Stimulated activated CD8-positive, alpha-beta memory T cell treated with anti-CD3 and anti-CD28 coated beads, Interleukin-15, amount 100 ng/mL, for 4 hours (primary cell): ENCODE data around the gene TNFRSF19.
"Not testable (repeated sequence)": the region's sequence is repeated elsewhere in the genome, so short reads cannot be mapped to it uniquely, and the experiment has no call there.

Experiments
- DNase-seq, 2 donors: peaks; one replicate each; pipeline ENCODE4 v3.0.0-alpha.2; 2020; ENCODE audit warnings: low read depth in 2 of 2

Gene TNFRSF19, protein sequence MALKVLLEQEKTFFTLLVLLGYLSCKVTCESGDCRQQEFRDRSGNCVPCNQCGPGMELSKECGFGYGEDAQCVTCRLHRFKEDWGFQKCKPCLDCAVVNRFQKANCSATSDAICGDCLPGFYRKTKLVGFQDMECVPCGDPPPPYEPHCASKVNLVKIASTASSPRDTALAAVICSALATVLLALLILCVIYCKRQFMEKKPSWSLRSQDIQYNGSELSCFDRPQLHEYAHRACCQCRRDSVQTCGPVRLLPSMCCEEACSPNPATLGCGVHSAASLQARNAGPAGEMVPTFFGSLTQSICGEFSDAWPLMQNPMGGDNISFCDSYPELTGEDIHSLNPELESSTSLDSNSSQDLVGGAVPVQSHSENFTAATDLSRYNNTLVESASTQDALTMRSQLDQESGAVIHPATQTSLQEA

DNA sequence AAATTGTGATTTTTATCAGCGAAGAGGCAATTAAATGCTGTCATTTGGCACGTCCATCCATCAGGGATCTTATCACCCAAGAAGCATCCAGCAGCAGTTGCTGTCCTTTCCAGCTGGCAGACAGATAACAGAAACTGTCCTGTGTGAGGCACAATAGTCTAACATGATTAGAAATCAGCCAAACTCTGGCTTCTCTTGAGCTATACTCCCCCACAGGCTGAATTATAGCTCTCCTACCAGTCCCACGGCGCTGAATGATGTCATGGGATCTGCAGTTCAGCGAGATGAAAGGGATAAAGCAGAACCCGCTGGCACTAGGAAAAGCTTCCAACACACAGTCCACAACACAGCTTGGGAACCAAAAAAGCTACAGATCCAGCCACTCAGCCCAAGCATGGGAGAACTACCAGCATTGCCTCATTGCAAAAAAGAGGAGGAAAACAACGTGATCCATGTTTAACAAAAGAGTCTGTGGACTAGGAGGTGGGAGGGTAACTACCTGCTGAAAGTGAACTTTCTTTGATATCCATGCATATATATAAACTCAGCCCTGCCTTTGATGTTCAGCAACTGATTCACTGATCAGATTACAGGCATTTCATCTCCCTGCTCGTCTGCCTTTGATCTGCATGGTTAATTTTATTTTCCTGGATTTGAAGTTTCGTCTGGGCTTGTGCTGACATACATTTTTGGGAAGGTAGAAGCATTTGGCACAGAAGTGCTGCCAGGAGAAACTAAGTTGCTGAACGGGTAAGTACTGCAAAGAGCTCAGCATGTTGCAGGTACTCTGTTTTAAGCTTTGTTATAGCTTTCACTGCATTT lies at the start of gene TNFRSF19:
Gene TNFRSF19, plus strand, starts transcription at position 314 of the 822 bp plus-strand sequence. CDS start 19,772 bp downstream, outside the sequence.
- DNase-seq = no peak

DNA sequence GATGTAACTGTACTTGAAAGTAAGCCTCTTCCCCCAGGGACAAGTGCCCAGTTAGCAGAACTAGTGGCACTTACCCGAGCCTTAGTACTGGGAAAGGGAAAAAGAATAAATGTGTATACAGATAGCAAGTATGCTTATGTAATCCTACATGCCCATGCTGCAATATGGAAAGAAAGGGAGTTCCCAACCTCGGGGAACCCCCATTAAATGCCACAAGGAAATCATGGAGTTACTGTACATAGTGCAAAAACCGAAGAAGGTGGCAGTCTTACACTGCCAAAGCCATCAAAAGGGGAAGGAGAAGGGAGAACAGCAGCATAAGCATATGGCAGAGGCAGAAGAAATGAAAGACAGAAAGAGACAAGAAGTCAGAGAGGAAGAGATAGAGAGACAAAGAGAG lies 40.3 kb upstream of the TNFRSF19 start:
- DNase-seq = not testable (repeated sequence)

DNA sequence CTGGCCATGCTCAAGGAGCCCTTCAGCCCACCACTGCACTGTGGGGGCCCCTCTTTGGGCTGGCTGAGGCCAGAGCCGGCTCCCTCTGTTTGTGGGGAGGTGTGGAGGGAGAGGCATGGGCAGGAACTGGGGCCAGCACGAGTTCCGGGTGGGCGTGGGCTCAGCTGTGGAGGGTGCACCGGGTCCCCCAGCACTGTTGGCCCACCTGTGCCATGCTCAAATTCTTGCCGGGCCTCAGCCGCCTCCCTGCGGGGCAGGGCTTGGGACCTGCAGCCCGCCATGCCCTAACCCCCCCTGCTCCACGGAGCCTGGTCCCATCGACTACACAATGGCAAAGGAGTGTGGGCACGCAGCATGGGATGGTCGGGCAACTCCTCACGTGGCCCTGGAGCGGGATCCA lies 38.8 kb upstream of the TNFRSF19 start:
- DNase-seq = no peak

DNA sequence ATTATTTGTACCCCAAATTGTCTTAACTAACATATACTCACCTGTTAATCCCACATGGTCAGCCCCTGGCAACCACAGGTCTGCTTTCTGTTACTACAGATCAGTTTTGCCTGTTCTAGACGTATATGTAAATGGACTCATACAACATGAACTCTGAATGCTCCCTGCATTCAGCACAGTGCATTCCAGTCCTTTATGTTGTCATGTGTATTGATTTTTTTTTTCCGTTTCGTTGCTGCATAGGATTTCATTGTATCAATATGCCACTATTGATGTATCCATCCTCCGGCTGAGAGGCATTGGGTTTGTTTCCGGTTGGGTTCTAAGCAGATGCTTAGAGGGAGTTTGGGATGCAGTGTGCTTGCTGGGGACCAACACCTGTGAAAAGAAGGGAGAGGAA lies 36.1 kb upstream of the TNFRSF19 start:
- no peak for DNase-seq

DNA sequence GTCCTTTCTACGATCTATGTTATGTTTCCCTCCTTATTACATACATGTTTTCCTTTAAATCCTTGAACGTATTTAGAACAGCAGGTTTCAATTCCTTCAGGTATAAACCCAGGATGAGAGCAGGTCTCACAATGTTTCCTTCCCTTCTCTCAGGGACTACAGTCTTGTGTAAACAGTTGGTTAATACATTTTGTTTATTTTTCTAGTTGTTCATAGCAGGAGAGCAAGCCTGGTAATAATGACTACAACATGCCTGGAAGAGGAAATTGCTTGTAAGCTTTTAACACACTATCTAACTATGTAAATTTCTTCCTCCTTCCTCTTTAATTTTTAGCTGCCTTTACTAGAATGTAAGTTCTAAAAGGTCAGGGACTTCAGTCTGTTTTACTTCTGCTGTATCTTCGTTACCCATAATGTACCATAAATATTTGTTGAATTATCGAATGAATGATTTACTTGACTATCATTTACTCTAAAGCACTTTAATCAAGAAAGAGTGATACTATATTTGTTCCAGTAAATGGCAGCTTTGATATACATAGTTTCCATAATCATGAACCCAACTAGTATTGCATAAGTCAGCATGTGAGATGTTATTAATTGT lies 28.9 kb upstream of the TNFRSF19 start:
- DNase-seq = no peak

DNA sequence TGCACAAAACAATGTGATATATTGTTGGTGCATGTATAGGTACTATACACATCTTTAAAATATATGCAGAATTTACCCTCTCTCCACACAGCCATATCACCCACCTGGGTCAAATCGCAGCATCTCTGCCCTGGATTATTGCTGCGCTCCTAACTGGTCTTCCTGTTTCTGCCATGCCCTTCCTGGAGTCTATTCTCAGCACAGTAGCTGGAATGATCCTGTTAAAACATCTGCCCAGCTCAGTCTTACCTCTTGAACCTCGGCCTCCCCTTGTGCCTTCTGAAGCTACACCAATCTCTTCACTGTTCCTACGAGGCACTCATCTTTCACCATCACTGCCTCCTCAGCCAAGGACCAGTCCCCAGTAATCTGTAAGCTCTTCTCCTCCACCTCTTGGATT lies 25.5 kb upstream of the TNFRSF19 start:
- DNase-seq = no peak

DNA sequence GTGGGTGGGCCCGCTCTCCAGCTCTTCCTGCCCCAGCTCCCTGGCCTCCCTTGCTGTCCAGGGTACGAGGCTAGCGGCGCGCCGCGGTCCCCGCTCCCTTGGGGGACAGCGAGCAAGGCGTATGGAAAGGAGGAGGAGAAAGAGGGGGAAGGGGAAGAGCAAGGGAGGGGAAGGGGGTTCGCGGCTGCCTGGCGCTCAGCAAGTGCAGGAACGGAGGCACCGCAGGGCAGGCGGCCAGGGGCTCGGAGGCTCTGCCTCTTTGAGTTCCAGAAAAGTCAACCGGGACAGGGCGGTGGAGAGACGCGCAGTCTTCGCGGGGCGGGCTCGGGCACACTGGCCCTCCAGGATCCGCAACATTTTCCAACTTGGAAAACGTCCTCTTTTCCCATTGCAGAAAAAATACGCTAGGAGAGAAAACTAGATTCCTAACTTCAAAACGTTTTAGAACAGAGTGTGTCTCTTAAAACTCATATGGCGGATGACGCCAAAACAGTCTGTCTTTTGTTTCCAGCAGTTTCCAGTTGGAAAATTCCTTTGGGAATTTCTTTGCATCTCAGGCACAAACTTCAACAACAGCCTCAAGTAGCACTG lies 23.1 kb upstream of the TNFRSF19 start:
- DNase-seq = no peak

DNA sequence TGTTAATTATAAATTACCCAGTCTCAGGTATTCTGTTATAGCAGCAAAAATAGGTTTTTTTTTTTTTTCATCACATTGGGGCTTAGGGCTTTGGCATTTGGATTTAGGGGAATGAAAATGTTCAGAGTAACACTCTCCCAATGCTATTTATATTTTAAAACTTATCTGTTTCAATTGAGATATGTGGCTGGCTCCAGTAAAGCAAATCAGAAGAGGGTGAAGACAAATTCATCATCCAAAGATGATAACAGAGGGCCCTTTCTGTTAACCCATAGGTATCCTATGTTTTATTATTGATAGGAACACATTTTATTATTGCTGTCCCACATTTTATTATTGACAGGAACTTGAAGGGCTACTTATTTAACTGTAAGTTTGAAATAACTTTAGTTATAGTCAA lies 20.5 kb upstream of the TNFRSF19 start:
- DNase-seq = no peak

DNA sequence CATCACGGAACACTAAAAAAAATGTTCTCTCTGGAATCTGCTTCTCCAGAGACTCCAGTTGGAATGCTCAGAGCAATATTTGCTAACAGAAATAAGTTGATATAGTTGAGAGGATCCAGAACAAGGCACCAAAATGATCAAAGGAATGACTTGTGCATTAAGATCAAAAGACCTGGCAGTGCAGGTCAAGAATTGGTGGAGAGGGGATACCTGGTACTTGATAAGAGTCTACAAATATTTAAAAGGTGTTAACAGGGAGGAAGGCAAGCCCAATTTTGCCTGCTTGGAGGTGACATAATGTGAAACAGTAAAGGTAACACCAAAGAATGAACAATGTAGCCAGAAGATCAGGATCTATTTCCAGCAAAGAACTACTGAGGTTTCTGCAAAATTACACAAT lies 20.0 kb upstream of the TNFRSF19 start:
- no peak for DNase-seq

DNA sequence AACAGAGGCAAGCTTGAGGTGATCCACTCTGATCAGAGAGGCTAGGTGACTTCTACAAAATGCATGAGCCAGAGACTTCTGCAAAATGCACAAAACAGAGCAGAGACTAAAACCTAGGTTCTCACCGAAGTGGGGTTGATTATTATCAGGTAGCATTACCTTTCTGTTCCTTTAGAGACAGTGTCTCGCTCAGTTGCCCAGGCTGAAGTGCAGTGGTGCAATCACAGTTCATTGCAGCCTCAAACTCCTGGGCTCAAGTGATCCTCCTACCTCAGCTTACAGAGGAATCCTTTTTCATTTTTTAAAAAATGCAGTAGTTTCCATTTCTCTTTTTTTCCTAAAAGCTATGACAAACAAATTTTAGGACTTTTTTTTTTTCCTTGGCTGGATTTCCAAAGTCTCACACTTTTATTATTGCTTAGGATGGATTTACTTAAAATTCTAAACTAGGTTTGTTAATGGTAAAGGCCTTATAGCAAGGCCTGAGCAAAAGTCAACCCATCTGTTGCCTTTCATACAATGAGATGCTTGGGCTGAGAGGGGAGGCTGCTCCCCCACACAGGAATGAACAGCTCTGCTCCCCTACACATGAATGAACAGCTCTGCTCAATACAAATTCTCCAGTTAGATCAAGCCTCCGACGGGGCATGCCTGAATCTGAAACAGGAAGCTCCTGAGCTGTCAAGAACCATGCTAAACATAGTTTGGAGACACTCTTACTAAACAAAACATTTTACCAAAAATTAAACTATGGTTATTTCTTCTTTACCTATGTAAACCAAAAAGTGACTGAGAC lies 18.8 kb upstream of the TNFRSF19 start:
- DNase-seq = no peak

DNA sequence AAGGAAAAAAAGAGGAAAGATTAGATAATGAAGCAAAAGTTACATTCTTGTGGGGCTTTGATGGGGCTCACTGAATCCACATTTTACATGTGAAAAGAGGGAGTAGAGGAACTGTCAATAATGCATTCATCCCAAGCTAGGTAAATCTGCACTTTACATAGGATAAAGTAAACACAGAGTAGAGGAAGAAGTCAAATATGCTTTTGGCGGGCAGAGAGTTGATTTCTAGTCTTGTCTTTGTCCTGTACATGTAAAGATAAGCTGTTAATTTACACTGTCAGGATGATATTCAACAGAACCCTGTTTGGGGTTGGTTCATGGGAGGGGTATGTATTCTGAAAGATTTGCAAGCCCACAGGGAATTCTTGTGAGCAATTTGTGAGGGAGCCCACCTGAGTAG lies 18.0 kb upstream of the TNFRSF19 start:
- no peak for DNase-seq

DNA sequence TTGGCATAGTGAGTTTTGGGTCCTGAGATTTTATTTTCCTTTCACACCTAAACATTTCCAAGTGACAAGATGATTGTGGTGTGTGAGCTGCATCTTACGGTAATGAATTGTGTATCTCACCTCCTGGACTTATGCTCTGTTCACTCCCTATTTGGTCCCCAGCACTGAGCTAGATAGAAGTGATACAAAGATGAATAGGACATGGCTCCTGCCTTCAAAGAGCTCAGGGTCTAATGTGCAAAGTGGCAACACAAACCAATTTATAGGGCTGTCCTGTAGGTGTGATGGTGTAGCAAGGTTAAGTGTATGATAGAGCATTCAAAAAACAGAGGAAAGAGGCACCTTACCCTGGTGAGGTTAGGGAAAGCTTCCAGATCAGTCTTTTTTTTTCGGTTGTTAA lies 17.6 kb upstream of the TNFRSF19 start:
- no peak for DNase-seq

DNA sequence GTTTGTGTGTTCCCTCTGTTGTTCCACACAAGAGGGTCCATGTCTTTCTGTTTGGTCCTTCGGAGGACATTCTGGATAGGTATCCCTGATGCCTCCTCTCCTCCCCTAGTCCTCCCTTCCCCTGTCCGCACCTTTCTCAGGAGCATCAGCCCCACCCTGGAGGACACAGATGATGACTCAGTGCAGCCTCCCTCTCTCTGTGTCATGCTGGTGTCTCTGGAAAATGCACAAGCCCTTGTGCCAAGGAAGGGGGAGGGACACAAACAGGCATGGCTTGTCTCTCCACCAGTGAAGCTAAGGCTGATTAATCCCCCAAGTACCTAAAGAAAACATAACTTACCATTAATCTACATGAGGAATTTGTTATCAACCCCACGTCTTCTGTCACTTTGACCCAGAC lies 16.2 kb upstream of the TNFRSF19 start:
- DNase-seq = no peak

DNA sequence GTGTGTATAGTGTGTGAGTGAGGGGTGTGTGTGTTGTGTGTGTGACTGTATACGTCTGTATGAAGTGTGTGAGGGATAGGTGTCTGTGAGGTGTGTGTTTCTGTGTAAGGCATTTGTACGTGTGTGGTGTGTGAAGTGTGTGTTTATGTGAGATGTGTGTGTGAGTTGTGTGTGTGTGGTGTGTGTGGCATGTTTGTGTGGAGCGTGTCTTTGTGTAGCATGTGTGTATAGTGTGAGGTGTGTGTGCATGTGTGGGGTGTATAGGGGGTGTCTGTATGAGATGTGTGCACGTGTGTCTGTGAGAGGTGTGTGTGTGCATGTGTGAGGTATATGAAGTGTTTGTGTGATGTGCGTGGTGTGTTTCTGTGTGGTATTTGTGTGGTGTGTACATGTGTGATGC lies 13.2 kb upstream of the TNFRSF19 start:
- no peak for DNase-seq

DNA sequence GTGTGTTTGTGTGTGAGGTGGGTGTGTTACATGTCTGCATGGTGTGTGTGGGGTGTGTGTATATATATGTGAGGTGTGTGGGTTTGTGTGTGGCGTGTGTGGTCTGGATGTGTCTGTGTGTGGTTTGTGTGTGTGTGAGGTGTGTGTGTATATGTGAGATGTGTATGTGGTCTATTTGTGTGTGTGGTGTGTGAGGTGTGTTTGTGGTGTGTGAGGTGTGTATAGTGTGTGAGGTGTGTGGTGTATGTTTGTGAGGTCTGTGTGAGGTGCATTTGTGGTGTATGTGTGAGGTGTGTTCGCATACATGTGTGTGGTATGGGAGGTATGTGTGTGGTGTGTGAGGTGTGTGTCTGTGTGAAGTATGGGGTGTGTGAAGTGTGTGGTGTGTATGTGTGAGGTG lies 12.5 kb upstream of the TNFRSF19 start:
- DNase-seq = no peak

DNA sequence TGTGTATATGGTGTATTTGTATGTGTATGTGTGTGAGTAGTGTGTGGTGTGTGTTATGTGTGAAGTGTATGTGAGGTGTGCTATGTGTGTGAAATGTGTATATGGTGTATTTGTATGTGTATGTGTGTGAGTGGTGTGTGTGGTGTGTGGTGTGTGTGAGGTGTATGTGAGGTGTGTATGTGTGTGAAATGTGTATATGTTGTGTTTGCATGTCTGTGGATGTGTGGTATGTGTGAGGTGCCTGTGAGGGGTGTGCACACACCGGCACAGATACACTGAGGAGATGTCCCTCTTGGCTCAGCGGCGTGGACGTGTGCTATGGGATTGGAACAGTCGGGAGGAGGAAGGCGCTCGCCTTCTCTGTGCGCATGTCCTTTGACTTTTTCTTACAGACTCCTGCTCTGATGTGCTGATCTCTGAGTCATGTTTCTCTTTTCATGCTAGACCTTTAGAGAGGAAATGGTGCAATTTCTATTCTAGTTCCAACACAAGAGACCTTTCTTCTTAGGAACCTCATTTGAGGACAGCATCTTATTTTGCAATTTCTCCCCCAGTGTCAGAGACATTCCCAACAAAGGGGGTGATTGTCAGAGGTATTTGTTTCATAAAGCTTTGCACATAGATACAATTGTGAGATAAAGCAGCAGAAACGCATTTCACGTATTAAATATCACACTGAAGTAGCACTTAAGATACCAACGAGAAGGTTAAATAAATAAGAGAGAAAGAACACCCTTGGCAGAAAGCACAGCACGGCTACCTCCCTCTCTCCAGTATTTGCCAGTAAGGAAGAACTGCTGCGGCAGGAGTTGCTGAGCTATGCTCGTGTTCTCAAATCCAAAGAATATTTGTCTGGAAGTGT lies 11.3 kb upstream of the TNFRSF19 start:
- DNase-seq = no peak

DNA sequence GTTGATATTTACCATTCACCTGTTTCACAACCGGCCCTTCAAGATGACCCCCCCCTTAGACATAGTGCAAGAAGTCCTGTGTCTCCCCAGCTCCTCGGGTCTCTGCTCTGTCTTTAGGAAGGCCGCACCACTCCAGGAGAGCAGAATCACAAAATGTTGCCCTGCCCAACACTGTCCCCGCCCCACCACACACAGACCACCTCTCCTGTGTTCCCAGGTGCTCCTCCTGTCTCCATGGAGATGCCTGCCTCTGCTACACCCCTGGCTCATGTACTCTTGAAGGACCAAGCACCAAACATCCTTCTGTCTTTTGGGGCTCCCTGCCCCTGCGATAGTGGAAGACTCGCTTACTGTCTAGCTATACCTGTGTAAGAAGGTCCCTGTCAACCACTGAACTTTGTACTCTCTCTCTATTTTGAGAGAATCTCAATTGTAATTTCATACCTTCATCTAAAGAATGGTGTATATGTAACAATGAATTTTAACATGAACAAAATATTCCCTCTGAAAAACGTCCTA lies 9.6 kb upstream of the TNFRSF19 start:
- DNase-seq = no peak

DNA sequence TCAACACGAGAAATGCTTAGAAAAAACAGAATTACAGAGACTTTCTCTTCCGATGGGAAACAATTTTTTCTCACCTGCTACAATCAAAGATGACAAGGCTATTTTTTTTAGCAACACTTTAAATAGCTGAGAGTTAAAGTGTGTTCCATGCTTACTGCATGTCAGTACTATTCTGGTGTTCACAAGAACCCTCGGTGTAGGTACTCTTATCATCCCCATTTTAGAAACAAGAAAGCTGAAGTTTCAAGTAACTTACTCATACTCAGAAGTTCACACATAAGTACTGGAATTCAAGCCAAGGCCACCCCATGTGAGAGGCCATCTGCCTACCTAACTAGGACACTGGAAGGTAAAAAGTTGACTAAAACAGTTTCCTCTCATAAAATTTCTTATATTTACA lies 9.0 kb upstream of the TNFRSF19 start:
- no peak for DNase-seq

DNA sequence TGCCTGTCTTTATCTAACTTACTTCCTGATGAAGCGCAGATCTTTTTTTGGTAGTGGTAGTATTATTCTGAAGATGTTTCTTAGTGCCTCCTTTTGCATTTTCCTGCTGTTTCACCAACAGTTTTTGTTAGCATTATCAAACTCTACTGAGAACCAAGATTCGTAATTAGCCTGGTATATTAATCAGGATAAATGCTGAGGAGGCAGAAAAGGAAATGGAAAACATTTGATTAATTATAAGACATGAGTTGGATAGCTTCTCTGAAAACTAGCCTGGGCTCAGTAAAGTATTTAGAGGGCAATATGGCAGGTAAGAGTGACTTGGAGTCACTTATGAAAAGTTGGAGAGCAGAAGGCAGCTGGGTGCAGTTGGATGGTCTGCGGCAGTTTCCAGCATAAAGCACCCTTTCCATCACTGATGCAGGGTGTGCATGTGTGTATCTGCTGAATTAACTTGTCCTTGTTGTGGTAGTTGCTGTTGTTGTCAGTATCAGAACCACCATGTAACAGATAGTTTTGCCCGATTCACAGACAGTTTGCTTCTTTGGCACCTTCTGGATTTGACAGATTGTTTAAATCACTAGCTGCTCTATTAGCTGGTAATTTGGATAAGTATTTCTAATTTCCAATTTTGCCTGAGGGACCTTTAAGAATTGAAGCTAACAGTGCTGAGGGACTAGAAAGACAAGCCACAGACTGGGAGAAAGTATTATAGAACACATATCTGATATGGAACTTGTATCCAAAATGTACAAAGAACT lies 6.9 kb upstream of the TNFRSF19 start:
- DNase-seq = no peak
